SK-N-SH (cell line): ENCODE measurements around the gene SEMG1. TPM values are rescaled to one million over a fixed set of nuclear protein-coding genes. Genes with fewer than 3 reads are reported as not detected.

Experiments
- CTCF ChIA-PET: fragments of 300-600, 350-600 bp; formaldehyde crosslinking; extraction: SDS; loops from one replicate; lab custom pipeline; 2021; lab: Yijun Ruan, JAX
- POLR2A ChIA-PET: fragments of 350-600 bp; sonication (Branson Sonifier 250); formaldehyde crosslinking; extraction: SDS; loops from one replicate; lab custom pipeline; 2020; ENCODE audit warnings: antibody characterized with exemption, inconsistent platforms; lab: Yijun Ruan, JAX
- DNase-seq: peaks from one replicate; pipeline ENCODE4 v3.0.0; 2012
- H2AFZ ChIP-seq: fragments of 200-600 bp; sonication (generic); 2 replicates; pipeline ENCODE4 v1.8.1; 2016; ENCODE audit warnings: antibody characterized with exemption, mild to moderate bottlenecking, low read depth
- H3F3A ChIP-seq: fragments of 200-600 bp; sonication (generic); replicated peaks from 2 replicates; pipeline ENCODE3; 2016; ENCODE audit warnings: antibody characterized with exemption, mild to moderate bottlenecking; ENCODE audit not compliant: insufficient read depth
- H3K27ac ChIP-seq, 2 experiments: fragments of 200-500 bp in 1 of 2; fragments of 200-600 bp in 1 of 2; sonication (Bioruptor generic) in 1 of 2; sonication (generic), shearing (Covaris generic) in 1 of 2; 2 replicates each; pipeline versions ENCODE4 v1.5.1 to v1.6.1; 2014 to 2016; ENCODE audit warnings: low read depth in 2 of 2, inconsistent platforms in 1 of 2, low read length in 1 of 2, mild to moderate bottlenecking in 1 of 2, mixed read lengths in 1 of 2
- H3K27me3 ChIP-seq: fragments of 200-600 bp; sonication (generic), shearing (Covaris generic); 2 replicates; pipeline ENCODE4 v1.6.1; 2016; ENCODE audit warnings: mixed run types; ENCODE audit not compliant: insufficient read depth
- H3K36me3 ChIP-seq, 2 experiments: fragments of 200-500 bp in 1 of 2; fragments of 200-600 bp in 1 of 2; sonication (Bioruptor generic) in 1 of 2; sonication (generic) in 1 of 2; replicated peaks in 1 of 2; 2 replicates each; pipeline versions ENCODE3 to v1.5.1; 2014 to 2016; ENCODE audit warnings: low read length in 1 of 2, mild to moderate bottlenecking in 1 of 2; ENCODE audit not compliant: insufficient read depth in 2 of 2, control insufficient read depth in 1 of 2
- H3K4me1 ChIP-seq, 2 experiments: fragments of 200-500 bp in 1 of 2; fragments of 200-600 bp in 1 of 2; sonication (Bioruptor generic) in 1 of 2; sonication (generic), shearing (Covaris generic) in 1 of 2; 2 replicates each; pipeline versions ENCODE4 v1.5.1 to v1.6.1; 2014 to 2016; ENCODE audit warnings: low read depth in 1 of 2, low read length in 1 of 2, mixed run types in 1 of 2; ENCODE audit not compliant: insufficient read depth in 2 of 2, control insufficient read depth in 1 of 2
- H3K4me2 ChIP-seq: fragments of 200-600 bp; sonication (generic), shearing (Covaris generic); 2 replicates; pipeline ENCODE4 v1.6.1; 2017; ENCODE audit warnings: mixed run types
- H3K4me3 ChIP-seq, 2 experiments: fragments of 200-500 bp in 1 of 2; fragments of 200-600 bp in 1 of 2; sonication (Bioruptor generic) in 1 of 2; sonication (generic), shearing (Covaris generic) in 1 of 2; 2 replicates each; pipeline versions ENCODE4 v1.5.1 to v1.8.1; 2014 to 2016; ENCODE audit warnings: low read depth in 2 of 2, inconsistent platforms in 1 of 2, low read length in 1 of 2, mild to moderate bottlenecking in 1 of 2, mixed read lengths in 1 of 2, moderate library complexity in 1 of 2
- H3K79me2 ChIP-seq: fragments of 200-600 bp; sonication (generic); 2 replicates; pipeline ENCODE4 v1.8.1; 2017; ENCODE audit warnings: mild to moderate bottlenecking; ENCODE audit not compliant: insufficient read depth
- H3K9ac ChIP-seq: fragments of 200-600 bp; sonication (generic); 2 replicates; pipeline ENCODE4 v1.6.1; 2017; ENCODE audit warnings: mixed run types
- H3K9me2 ChIP-seq: fragments of 200-600 bp; sonication (generic); 2 replicates; pipeline ENCODE4 v1.6.1; 2017; ENCODE audit warnings: mixed run types
- H3K9me3 ChIP-seq: fragments of 200-600 bp; sonication (generic); 2 replicates; pipeline ENCODE4 v1.6.1; 2017; ENCODE audit warnings: mixed run types, mild to moderate bottlenecking, moderate library complexity
- H4K20me1 ChIP-seq: fragments of 200-600 bp; sonication (generic); 2 replicates; pipeline ENCODE4 v1.6.1; 2017; ENCODE audit warnings: mild to moderate bottlenecking, mixed run types; ENCODE audit not compliant: insufficient read depth
- EP300 ChIP-seq, 2 experiments: IDR thresholded peaks; 2 replicates each; pipeline versions ENCODE4 v1.4.0 to v1.6.1; 2012; ENCODE audit warnings: borderline replicate concordance in 1 of 2, low read depth in 1 of 2, low read length in 1 of 2
- EZH2phosphoT487 ChIP-seq: fragments of 200-600 bp; sonication (generic); IDR thresholded peaks from 2 replicates; pipeline ENCODE4 v1.6.1; 2017; ENCODE audit warnings: low read depth, mixed run types, mild to moderate bottlenecking, antibody characterized with exemption, moderate library complexity, borderline replicate concordance
- FOXM1 ChIP-seq: IDR thresholded peaks from 2 replicates; pipeline ENCODE4 v1.4.0; 2012; ENCODE audit warnings: low read depth, mild to moderate bottlenecking
- GABPA ChIP-seq: IDR thresholded peaks from 2 replicates; pipeline ENCODE4 v1.4.0; 2012; ENCODE audit warnings: low read depth, mild to moderate bottlenecking
- JUND ChIP-seq: IDR thresholded peaks from 2 replicates; pipeline ENCODE4 v1.4.0; 2012
- MEF2A ChIP-seq: IDR thresholded peaks from 2 replicates; pipeline ENCODE4 v1.4.0; 2012; ENCODE audit warnings: low read depth, borderline replicate concordance
- MXI1 ChIP-seq: IDR thresholded peaks from 2 replicates; pipeline ENCODE4 v1.6.1; 2012; ENCODE audit warnings: mild to moderate bottlenecking, low read depth, low read length, improper control_type of control experiment
- NRF1 ChIP-seq: IDR thresholded peaks from 2 replicates; pipeline ENCODE4 v1.6.1; 2012; ENCODE audit warnings: low read depth, mild to moderate bottlenecking, low read length
- RAD21 ChIP-seq: IDR thresholded peaks from 2 replicates; pipeline ENCODE4 v1.6.1; 2012; ENCODE audit warnings: mild to moderate bottlenecking, low read length
- REST ChIP-seq: IDR thresholded peaks from 2 replicates; pipeline ENCODE4 v1.6.1; 2012; ENCODE audit warnings: mild to moderate bottlenecking, low read depth, low read length, moderate library complexity
- RXRA ChIP-seq: IDR thresholded peaks from 2 replicates; pipeline ENCODE4 v1.4.0; 2012; ENCODE audit warnings: low read depth, mild to moderate bottlenecking, borderline replicate concordance
- SMC3 ChIP-seq: IDR thresholded peaks from 2 replicates; pipeline ENCODE4 v1.6.1; 2012; ENCODE audit warnings: low read depth, low read length, improper control_type of control experiment
- TAF1 ChIP-seq: IDR thresholded peaks from 2 replicates; pipeline ENCODE4 v1.6.1; 2012; ENCODE audit warnings: low read depth, mild to moderate bottlenecking, low read length, moderate library complexity, borderline replicate concordance
- USF2 ChIP-seq: fragments of 150-350 bp; IDR thresholded peaks from 2 replicates; pipeline ENCODE4 v1.6.1; 2017; ENCODE audit warnings: antibody characterized with exemption, low read length, low read depth, borderline replicate concordance
- YY1 ChIP-seq: IDR thresholded peaks from 2 replicates; pipeline ENCODE4 v1.4.0; 2012; ENCODE audit warnings: low read depth, mild to moderate bottlenecking
- WGBS: methylation state at CpG from one replicate; pipeline ENCODE4 v1.1.6; 2017; ENCODE audit warnings: low lambda C conversion rate; 5-methylcytosine and 5-hydroxymethylcytosine counted together
- polyA plus RNA-seq, 3 experiments: library from polyadenylated mRNA; depleted of rRNA; stranded (reverse); fragments of >200 nt; gene quantifications; 2 replicates each; pipeline ENCODE4 v1.2.3, GENCODE V29; 2012
- TF ChIP-seq, protein P1 (sequence below): fragments of 200-600 bp; sonication (generic); IDR thresholded peaks from 2 replicates; pipeline ENCODE4 v1.6.1; 2017; ENCODE audit warnings: antibody characterized with exemption, mild to moderate bottlenecking, moderate library complexity
- TF ChIP-seq, protein P2 (sequence below): IDR thresholded peaks from 2 replicates; pipeline ENCODE4 v1.4.0; 2012; ENCODE audit warnings: low read depth, borderline replicate concordance

Gene SEMG1
- polyA plus RNA-seq, 1 of the 3 experiments (the other 2 are of a cell fraction): not detected

- DNase-seq: no peak
- Histone ChIP-seq H3K79me2 (no peaks in the 10 kb centered on the region), H3F3A (no peaks in the 10 kb centered on the region), H3K4me3 (no peak overlapping the region), H3K27ac (no peak overlapping the region), H3K4me1 (no peaks in the 10 kb centered on the region), H3K9ac (no peak overlapping the region), H3K4me2 (no peak overlapping the region), H2AFZ (no peak overlapping the region), H3K9me3 (no peaks in the 10 kb centered on the region), H4K20me1 (no peaks in the 10 kb centered on the region), H3K9me2 (no peaks in the 10 kb centered on the region), H3K36me3 (no peaks in the 10 kb centered on the region), H3K27me3 (peaks cover 30% of the 10 kb centered on the region)
- TF ChIP-seq USF2 (no peak), TAF1 (no peak), GABPA (no peak), NRF1 (no peak), YY1 (no peak), EP300 (IDR thresholded peaks at IDR 0.05; ENCODE audit: borderline replicate concordance in 1 of 2, low read depth in 1 of 2, low read length in 1 of 2) (no peak), JUND (no peak), MEF2A (no peak), MXI1 (no peak), SMC3 (no peak), RAD21 (no peak), FOXM1 (no peak), REST (no peak), EZH2phosphoT487 (no peak), RXRA (no peak)
- TF ChIP-seq, protein P1, sequence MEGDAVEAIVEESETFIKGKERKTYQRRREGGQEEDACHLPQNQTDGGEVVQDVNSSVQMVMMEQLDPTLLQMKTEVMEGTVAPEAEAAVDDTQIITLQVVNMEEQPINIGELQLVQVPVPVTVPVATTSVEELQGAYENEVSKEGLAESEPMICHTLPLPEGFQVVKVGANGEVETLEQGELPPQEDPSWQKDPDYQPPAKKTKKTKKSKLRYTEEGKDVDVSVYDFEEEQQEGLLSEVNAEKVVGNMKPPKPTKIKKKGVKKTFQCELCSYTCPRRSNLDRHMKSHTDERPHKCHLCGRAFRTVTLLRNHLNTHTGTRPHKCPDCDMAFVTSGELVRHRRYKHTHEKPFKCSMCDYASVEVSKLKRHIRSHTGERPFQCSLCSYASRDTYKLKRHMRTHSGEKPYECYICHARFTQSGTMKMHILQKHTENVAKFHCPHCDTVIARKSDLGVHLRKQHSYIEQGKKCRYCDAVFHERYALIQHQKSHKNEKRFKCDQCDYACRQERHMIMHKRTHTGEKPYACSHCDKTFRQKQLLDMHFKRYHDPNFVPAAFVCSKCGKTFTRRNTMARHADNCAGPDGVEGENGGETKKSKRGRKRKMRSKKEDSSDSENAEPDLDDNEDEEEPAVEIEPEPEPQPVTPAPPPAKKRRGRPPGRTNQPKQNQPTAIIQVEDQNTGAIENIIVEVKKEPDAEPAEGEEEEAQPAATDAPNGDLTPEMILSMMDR: no peak
- TF ChIP-seq, protein P2, sequence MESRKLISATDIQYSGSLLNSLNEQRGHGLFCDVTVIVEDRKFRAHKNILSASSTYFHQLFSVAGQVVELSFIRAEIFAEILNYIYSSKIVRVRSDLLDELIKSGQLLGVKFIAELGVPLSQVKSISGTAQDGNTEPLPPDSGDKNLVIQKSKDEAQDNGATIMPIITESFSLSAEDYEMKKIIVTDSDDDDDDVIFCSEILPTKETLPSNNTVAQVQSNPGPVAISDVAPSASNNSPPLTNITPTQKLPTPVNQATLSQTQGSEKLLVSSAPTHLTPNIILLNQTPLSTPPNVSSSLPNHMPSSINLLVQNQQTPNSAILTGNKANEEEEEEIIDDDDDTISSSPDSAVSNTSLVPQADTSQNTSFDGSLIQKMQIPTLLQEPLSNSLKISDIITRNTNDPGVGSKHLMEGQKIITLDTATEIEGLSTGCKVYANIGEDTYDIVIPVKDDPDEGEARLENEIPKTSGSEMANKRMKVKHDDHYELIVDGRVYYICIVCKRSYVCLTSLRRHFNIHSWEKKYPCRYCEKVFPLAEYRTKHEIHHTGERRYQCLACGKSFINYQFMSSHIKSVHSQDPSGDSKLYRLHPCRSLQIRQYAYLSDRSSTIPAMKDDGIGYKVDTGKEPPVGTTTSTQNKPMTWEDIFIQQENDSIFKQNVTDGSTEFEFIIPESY: no peak
- CTCF ChIA-PET: no interaction called here
- POLR2A ChIA-PET: no interaction called here
- WGBS: 8% methylated on average over 1 of the region's 1 CpG
These were observed 41.0 kb downstream of the SEMG1 start for GRCh38 chr20:45247865-45248264.
